HepG2 (cell line): ENCODE results near the gene CPT1B. TPM values are rescaled to one million over a fixed set of nuclear protein-coding genes. Genes with fewer than 3 reads are reported as not detected.

ENCODE experiments used
- FOXJ3 ChIP-seq: sonication (generic); formaldehyde crosslinking; IDR thresholded peaks from 2 replicates; pipeline ENCODE4 v1.4.0; 2020; ENCODE audit warnings: missing genetic modification reagents, mild to moderate bottlenecking, borderline replicate concordance
- HNRNPL ChIP-seq: fragments of 200-400 bp; formaldehyde crosslinking; IDR thresholded peaks from 2 replicates; pipeline ENCODE4 v1.6.1; 2017; ENCODE audit warnings: mild to moderate bottlenecking, low read depth, low read length
- KDM5A ChIP-seq: fragments of 200-600 bp; sonication (generic); IDR thresholded peaks from 2 replicates; pipeline ENCODE4 v1.7.0; 2018; ENCODE audit warnings: antibody characterized with exemption, mild to moderate bottlenecking, low read length, borderline replicate concordance
- KDM5B ChIP-seq: sonication (generic); formaldehyde crosslinking; IDR thresholded peaks from 2 replicates; pipeline ENCODE4 v1.4.0; 2020; ENCODE audit warnings: missing genetic modification reagents, mild to moderate bottlenecking, borderline replicate concordance
- KMT2B ChIP-seq: IDR thresholded peaks from 2 replicates; pipeline ENCODE4 v1.6.1; 2016; ENCODE audit warnings: missing genetic modification reagents, missing compliant biosample characterization
- MTA1 ChIP-seq: sonication (generic); formaldehyde crosslinking; IDR thresholded peaks from 2 replicates; pipeline ENCODE4 v1.4.0; 2020; ENCODE audit warnings: missing genetic modification reagents, mild to moderate bottlenecking, borderline replicate concordance
- PITX1 ChIP-seq: sonication (generic); formaldehyde crosslinking; IDR thresholded peaks from 2 replicates; pipeline ENCODE4 v1.5.1; 2020; ENCODE audit warnings: mild to moderate bottlenecking, missing genetic modification reagents
- RARA ChIP-seq: IDR thresholded peaks from 2 replicates; pipeline ENCODE4 v1.6.1; 2016; ENCODE audit warnings: missing genetic modification reagents, missing compliant biosample characterization
- SMAD9 ChIP-seq: sonication (generic); formaldehyde crosslinking; IDR thresholded peaks from 2 replicates; pipeline ENCODE4 v1.5.1; 2020; ENCODE audit warnings: mild to moderate bottlenecking, missing genetic modification reagents
- ZNF101 ChIP-seq: sonication (generic); formaldehyde crosslinking; IDR thresholded peaks from 2 replicates; pipeline ENCODE4 v1.4.0; 2020; ENCODE audit warnings: mild to moderate bottlenecking, low read depth, missing genetic modification reagents, borderline replicate concordance
- ZNF274 ChIP-seq: sonication (generic); formaldehyde crosslinking; IDR thresholded peaks from 2 replicates; pipeline ENCODE4 v1.5.1; 2020; ENCODE audit warnings: mild to moderate bottlenecking, missing genetic modification reagents
- ZNF30 ChIP-seq: sonication (generic); formaldehyde crosslinking; IDR thresholded peaks from 2 replicates; pipeline ENCODE4 v1.5.0; 2020; ENCODE audit warnings: mild to moderate bottlenecking, missing genetic modification reagents
- ZNF446 ChIP-seq: sonication (generic); formaldehyde crosslinking; IDR thresholded peaks from 2 replicates; pipeline ENCODE4 v1.5.0; 2020; ENCODE audit warnings: mild to moderate bottlenecking, missing genetic modification reagents
- ZSCAN20 ChIP-seq: sonication (generic); formaldehyde crosslinking; IDR thresholded peaks from 2 replicates; pipeline ENCODE4 v1.4.0; 2020; ENCODE audit warnings: missing genetic modification reagents, mild to moderate bottlenecking, borderline replicate concordance
- ZSCAN21 ChIP-seq: sonication (generic); formaldehyde crosslinking; IDR thresholded peaks from 2 replicates; pipeline ENCODE4 v1.8.0; 2022; ENCODE audit warnings: mild to moderate bottlenecking, missing genetic modification reagents, moderate library complexity, borderline replicate concordance
- ZSCAN30 ChIP-seq: sonication (generic); formaldehyde crosslinking; IDR thresholded peaks from 2 replicates; pipeline ENCODE4 v1.5.0; 2020; ENCODE audit warnings: mild to moderate bottlenecking, missing genetic modification reagents
- polyA plus RNA-seq, 8 experiments: library from polyadenylated mRNA; depleted of rRNA in 3 of 8; stranded (reverse) in 7 of 8; unstranded in 1 of 8; fragments of >200 nt; fragmentation: Illumina TruSeq in 4 of 8; extraction: Trizol in 4 of 8; gene quantifications; 2 replicates each; pipeline versions ENCODE4 v1.2.1 to v1.2.3, GENCODE V29; 2011 to 2016; ENCODE audit warnings: low read depth in 4 of 8, missing spikeins in 1 of 8, mixed read lengths in 1 of 8; ENCODE audit not compliant: insufficient read depth in 1 of 8
- total RNA-seq, 5 experiments: library from RNA; depleted of rRNA; stranded (reverse); fragments of >200 nt; fragmentation: Illumina TruSeq; extraction: Trizol; gene quantifications; 2 replicates each; pipeline ENCODE4 v1.2.3, GENCODE V29; 2016; ENCODE audit warnings: low read depth in 1 of 5
- TF ChIP-seq, protein P1 (sequence below): IDR thresholded peaks from 2 replicates; pipeline ENCODE4 v1.6.1; 2018; ENCODE audit warnings: missing genetic modification reagents, mild to moderate bottlenecking, missing compliant biosample characterization
- TF ChIP-seq, protein P2 (sequence below): fragments of 450-650 bp; IDR thresholded peaks from 2 replicates; pipeline ENCODE4 v1.6.1; 2016
- TF ChIP-seq, protein P3 (sequence below): IDR thresholded peaks from 2 replicates; pipeline ENCODE4 v1.6.1; 2016
- TF ChIP-seq, protein P4 (sequence below): sonication (generic); formaldehyde crosslinking; IDR thresholded peaks from 2 replicates; pipeline ENCODE4 v1.4.0; 2020; ENCODE audit warnings: mild to moderate bottlenecking, missing genetic modification reagents
- TF ChIP-seq, protein P5 (sequence below): sonication (generic); formaldehyde crosslinking; IDR thresholded peaks from 2 replicates; pipeline ENCODE4 v1.8.0; 2023; ENCODE audit warnings: mild to moderate bottlenecking, missing genetic modification reagents

Gene CPT1B
- total and polyA plus RNA-seq, 2 of the 13 experiments (the other 11 are each of a cell fraction or from before 2014, with no cell fraction given): 9.2 to 19.5 TPM

DNA sequence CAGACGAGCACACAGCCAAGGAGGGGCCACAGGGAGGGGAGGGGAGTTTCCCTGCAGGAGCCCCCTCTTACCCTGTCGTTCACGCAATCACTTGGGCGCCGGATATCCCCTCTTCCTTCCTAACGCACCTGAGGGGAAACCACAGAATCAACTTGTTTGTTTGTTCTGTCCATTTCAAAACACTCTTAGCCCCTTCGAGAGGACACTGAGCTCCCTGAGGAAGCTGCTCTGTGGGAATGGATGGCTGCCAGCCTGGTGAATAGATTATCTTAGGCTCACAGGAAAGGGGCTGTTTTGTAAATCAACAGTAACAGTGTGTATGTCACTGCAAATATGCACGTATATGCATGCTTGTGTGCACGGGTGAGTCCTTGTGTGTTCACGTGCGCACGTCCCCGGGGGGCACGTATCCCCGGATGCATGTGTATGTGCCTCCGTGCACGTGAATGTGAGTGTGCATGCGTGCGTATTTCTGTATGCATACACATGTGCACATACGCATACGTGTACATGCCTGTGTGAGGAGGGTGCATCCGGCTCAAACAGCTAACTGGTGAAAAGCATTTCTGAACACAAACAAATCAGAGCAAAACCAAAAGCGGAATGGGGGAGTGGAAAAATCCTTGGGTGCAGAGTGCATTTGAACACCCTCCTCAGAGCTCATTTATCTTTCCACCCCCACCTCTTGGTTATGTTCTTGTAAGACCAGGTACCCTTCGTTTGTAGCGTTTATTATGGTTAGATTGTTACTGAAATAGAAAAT lies 42.5 kb upstream of the CPT1B start (continued):
- TF ChIP-seq SMAD9 (CRISPR knock-in tag) (0 out of 2 replicates have a peak, but pooled peaks have one; percentile 50), ZNF30 (0 out of 2 replicates have a peak, but pooled peaks have one; percentile 54), ZSCAN30 (CRISPR knock-in tag) (no peak), KDM5A (no peak), FOXJ3 (no peak), ZSCAN21 (CRISPR knock-in tag) (no peak; the same call in 1 of the 2 replicates), KDM5B (CRISPR knock-in tag) (peak; percentile 58), MTA1 (CRISPR knock-in tag) (no peak), HNRNPL (no peak), PITX1 (0 out of 2 replicates have a peak, but pooled peaks have one; percentile 43), ZNF101 (CRISPR knock-in tag) (no peak), ZSCAN20 (CRISPR knock-in tag) (no peak), ZNF274 (CRISPR knock-in tag) (no peak), RARA (CRISPR knock-in tag) (0 out of 2 replicates have a peak, but pooled peaks have one; percentile 5), ZNF446 (CRISPR knock-in tag) (no peak), KMT2B (no peak)
- TF ChIP-seq, protein P1, sequence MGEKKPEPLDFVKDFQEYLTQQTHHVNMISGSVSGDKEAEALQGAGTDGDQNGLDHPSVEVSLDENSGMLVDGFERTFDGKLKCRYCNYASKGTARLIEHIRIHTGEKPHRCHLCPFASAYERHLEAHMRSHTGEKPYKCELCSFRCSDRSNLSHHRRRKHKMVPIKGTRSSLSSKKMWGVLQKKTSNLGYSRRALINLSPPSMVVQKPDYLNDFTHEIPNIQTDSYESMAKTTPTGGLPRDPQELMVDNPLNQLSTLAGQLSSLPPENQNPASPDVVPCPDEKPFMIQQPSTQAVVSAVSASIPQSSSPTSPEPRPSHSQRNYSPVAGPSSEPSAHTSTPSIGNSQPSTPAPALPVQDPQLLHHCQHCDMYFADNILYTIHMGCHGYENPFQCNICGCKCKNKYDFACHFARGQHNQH (CRISPR knock-in tag): no peak
- TF ChIP-seq, protein P2, sequence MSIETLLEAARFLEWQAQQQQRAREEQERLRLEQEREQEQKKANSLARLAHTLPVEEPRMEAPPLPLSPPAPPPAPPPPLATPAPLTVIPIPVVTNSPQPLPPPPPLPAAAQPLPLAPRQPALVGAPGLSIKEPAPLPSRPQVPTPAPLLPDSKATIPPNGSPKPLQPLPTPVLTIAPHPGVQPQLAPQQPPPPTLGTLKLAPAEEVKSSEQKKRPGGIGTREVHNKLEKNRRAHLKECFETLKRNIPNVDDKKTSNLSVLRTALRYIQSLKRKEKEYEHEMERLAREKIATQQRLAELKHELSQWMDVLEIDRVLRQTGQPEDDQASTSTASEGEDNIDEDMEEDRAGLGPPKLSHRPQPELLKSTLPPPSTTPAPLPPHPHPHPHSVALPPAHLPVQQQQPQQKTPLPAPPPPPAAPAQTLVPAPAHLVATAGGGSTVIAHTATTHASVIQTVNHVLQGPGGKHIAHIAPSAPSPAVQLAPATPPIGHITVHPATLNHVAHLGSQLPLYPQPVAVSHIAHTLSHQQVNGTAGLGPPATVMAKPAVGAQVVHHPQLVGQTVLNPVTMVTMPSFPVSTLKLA: peak; percentile 67
- TF ChIP-seq, protein P3, sequence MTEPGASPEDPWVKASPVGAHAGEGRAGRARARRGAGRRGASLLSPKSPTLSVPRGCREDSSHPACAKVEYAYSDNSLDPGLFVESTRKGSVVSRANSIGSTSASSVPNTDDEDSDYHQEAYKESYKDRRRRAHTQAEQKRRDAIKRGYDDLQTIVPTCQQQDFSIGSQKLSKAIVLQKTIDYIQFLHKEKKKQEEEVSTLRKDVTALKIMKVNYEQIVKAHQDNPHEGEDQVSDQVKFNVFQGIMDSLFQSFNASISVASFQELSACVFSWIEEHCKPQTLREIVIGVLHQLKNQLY: peak; percentile 81
- TF ChIP-seq, protein P4, sequence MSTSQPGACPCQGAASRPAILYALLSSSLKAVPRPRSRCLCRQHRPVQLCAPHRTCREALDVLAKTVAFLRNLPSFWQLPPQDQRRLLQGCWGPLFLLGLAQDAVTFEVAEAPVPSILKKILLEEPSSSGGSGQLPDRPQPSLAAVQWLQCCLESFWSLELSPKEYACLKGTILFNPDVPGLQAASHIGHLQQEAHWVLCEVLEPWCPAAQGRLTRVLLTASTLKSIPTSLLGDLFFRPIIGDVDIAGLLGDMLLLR (CRISPR knock-in tag): no peak
- TF ChIP-seq, protein P5, sequence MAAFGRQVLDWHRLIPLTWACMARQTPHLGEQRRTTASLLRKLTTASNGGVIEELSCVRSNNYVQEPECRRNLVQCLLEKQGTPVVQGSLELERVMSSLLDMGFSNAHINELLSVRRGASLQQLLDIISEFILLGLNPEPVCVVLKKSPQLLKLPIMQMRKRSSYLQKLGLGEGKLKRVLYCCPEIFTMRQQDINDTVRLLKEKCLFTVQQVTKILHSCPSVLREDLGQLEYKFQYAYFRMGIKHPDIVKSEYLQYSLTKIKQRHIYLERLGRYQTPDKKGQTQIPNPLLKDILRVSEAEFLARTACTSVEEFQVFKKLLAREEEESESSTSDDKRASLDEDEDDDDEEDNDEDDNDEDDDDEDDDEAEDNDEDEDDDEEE (CRISPR knock-in tag): no peak
